B cell (primary cell): Measurements from ENCODE around the gene NET1.

ENCODE experiments used
- EZH2 ChIP-seq: IDR thresholded peaks from 2 replicates; pipeline ENCODE4 v1.6.1; 2012; ENCODE audit warnings: borderline replicate concordance, low read depth, mild to moderate bottlenecking, moderate library complexity, low read length; ENCODE audit not compliant: insufficient read depth, poor library complexity, severe bottlenecking
- TF ChIP-seq, protein P1 (sequence below): fragments of 200-600 bp; IDR thresholded peaks from one replicate; pipeline ENCODE4 v1.8.0; 2022; ENCODE audit warnings: antibody characterized with exemption, mild to moderate bottlenecking

- TF ChIP-seq, protein P1, sequence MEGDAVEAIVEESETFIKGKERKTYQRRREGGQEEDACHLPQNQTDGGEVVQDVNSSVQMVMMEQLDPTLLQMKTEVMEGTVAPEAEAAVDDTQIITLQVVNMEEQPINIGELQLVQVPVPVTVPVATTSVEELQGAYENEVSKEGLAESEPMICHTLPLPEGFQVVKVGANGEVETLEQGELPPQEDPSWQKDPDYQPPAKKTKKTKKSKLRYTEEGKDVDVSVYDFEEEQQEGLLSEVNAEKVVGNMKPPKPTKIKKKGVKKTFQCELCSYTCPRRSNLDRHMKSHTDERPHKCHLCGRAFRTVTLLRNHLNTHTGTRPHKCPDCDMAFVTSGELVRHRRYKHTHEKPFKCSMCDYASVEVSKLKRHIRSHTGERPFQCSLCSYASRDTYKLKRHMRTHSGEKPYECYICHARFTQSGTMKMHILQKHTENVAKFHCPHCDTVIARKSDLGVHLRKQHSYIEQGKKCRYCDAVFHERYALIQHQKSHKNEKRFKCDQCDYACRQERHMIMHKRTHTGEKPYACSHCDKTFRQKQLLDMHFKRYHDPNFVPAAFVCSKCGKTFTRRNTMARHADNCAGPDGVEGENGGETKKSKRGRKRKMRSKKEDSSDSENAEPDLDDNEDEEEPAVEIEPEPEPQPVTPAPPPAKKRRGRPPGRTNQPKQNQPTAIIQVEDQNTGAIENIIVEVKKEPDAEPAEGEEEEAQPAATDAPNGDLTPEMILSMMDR: no peak
- TF ChIP-seq EZH2: no peak
These were observed 79.1 kb downstream of the NET1 start for GRCh38 chr10:5491477-5491876.
